SH-SY5Y (cell line): Measurements from ENCODE around the gene PRR22.

Source experiments
- GATA2 ChIP-seq: IDR thresholded peaks from 2 replicates; pipeline ENCODE4 v1.6.1; 2011; ENCODE audit warnings: mild to moderate bottlenecking, low read depth, low read length
- GATA3 ChIP-seq: IDR thresholded peaks from 2 replicates; pipeline ENCODE4 v1.6.1; 2011; ENCODE audit warnings: low read depth, mild to moderate bottlenecking, low read length, moderate library complexity

PRR22 gene

GRCh38 chr19:5804516-5805461 lies 20.2 kb upstream of the PRR22 start, which contains the start of gene NRTN:
Gene NRTN, plus strand, starts transcription at chr19:5805067. Its CDS starts 19,099 bp downstream, at chr19:5824166.
- no peak for TF ChIP-seq GATA2

- TF ChIP-seq GATA3 (no peak), GATA2 (no peak)
These were observed 19.4 kb upstream of the PRR22 start for GRCh38 chr19:5803752-5804515.

GRCh38 chr19:5803441-5803751 lies 18.9 kb upstream of the PRR22 start:
- TF ChIP-seq GATA2 (no peak), GATA3 (no peak)

GRCh38 chr19:5801796-5802619 lies 17.5 kb upstream of the PRR22 start:
- TF ChIP-seq GATA3 = no peak
- TF ChIP-seq GATA2 = no peak

- TF ChIP-seq GATA2 (no peak), GATA3 (no peak)
These were observed 16.1 kb upstream of the PRR22 start for GRCh38 chr19:5800361-5801270.

GRCh38 chr19:5799247-5800241 lies 15.0 kb upstream of the PRR22 start:
- TF ChIP-seq GATA2 (peak; percentile 95), GATA3 (no peak)

GRCh38 chr19:5798244-5798643 lies 13.7 kb upstream of the PRR22 start:
- TF ChIP-seq GATA3 = no peak
- no peak for TF ChIP-seq GATA2

- TF ChIP-seq GATA2 = no peak
- no peak for TF ChIP-seq GATA3
These were observed 10.9 kb upstream of the PRR22 start for GRCh38 chr19:5795382-5795919.

GRCh38 chr19:5793188-5793587 lies 8.6 kb upstream of the PRR22 start:
- TF ChIP-seq GATA2 = no peak
- TF ChIP-seq GATA3 = no peak

GRCh38 chr19:5792224-5792623 lies 7.7 kb upstream of the PRR22 start:
- TF ChIP-seq GATA2 = no peak
- no peak for TF ChIP-seq GATA3

- TF ChIP-seq GATA3 (no peak), GATA2 (0 out of 2 replicates have a peak, but pooled peaks have one; percentile 4)
These were observed 6.3 kb upstream of the PRR22 start, which contains the start of gene DUS3L for GRCh38 chr19:5790559-5791520. Gene DUS3L, minus strand, starts transcription at chr19:5791163. Its CDS starts 22 bp downstream, at chr19:5791141.
